Fibroblast of lung (primary cell): ENCODE results near the gene TLE1. TPM values are rescaled to one million over a fixed set of nuclear protein-coding genes. Genes with fewer than 3 reads are reported as not detected.

Experiments used
- DNase-seq, 2 donors: peaks; one replicate each; pipeline versions ENCODE4 v3.0.0 to v3.0.0-alpha.2; 2010; ENCODE audit warnings: low read depth in 2 of 2
- H2AFZ ChIP-seq: 2 replicates; pipeline ENCODE4 v1.5.1; 2012; ENCODE audit warnings: low read length, control low read depth, inconsistent platforms
- H3K27ac ChIP-seq: 2 replicates; pipeline ENCODE4 v1.5.1; 2011; ENCODE audit warnings: low read length, control low read depth; ENCODE audit not compliant: insufficient read depth
- H3K27me3 ChIP-seq: 2 replicates; pipeline ENCODE4 v1.5.1; 2011; ENCODE audit warnings: mild to moderate bottlenecking, low read length; ENCODE audit not compliant: control insufficient read depth, insufficient read depth
- H3K36me3 ChIP-seq: 2 replicates; pipeline ENCODE4 v1.5.1; 2011; ENCODE audit warnings: low read length; ENCODE audit not compliant: control insufficient read depth, insufficient read depth
- H3K4me1 ChIP-seq: 2 replicates; pipeline ENCODE4 v1.5.1; 2011; ENCODE audit warnings: low read length; ENCODE audit not compliant: control insufficient read depth, insufficient read depth; ENCODE audit errors: extremely low read depth
- H3K4me2 ChIP-seq: 2 replicates; pipeline ENCODE4 v1.5.1; 2011; ENCODE audit warnings: low read length, control low read depth; ENCODE audit not compliant: insufficient read depth; ENCODE audit errors: extremely low read depth
- H3K4me3 ChIP-seq, 4 experiments: fragments of 200-600 bp in 1 of 4; sonication (generic) in 1 of 4; replicated peaks in 1 of 4; 2 replicates each; pipeline ENCODE4 v1.5.1; 2011 to 2016; ENCODE audit warnings: low read length in 4 of 4, low read depth in 3 of 4, mild to moderate bottlenecking in 3 of 4, control low read depth in 2 of 4, inconsistent platforms in 1 of 4, mixed read lengths in 1 of 4; ENCODE audit not compliant: insufficient read depth in 1 of 4; ENCODE audit errors: control extremely low read depth in 1 of 4
- H3K79me2 ChIP-seq: 2 replicates; pipeline ENCODE4 v1.5.1; 2012; ENCODE audit warnings: mild to moderate bottlenecking, low read length, inconsistent platforms; ENCODE audit not compliant: control insufficient read depth, insufficient read depth
- H3K9ac ChIP-seq: 2 replicates; pipeline ENCODE4 v1.5.1; 2011; ENCODE audit warnings: mild to moderate bottlenecking, low read length, control low read depth; ENCODE audit not compliant: insufficient read depth
- H3K9me3 ChIP-seq: 2 replicates; pipeline ENCODE4 v1.5.1; 2012; ENCODE audit warnings: low read depth, low read length; ENCODE audit not compliant: control insufficient read depth, insufficient read depth
- H4K20me1 ChIP-seq: 2 replicates; pipeline ENCODE4 v1.5.1; 2011; ENCODE audit warnings: low read length; ENCODE audit not compliant: control insufficient read depth, insufficient read depth; ENCODE audit errors: extremely low read depth
- EZH2 ChIP-seq: IDR thresholded peaks from 2 replicates; pipeline ENCODE4 v1.5.1; 2012; ENCODE audit warnings: low read length, control low read depth, mild to moderate bottlenecking; ENCODE audit errors: missing control alignments
- polyA plus RNA-seq, 2 donors: library from polyadenylated mRNA; depleted of rRNA in 1 of 2; stranded (reverse) in 1 of 2; unstranded in 1 of 2; fragments of >200 nt; gene quantifications; 2 replicates each; pipeline ENCODE4 v1.2.1, GENCODE V29; 2011 to 2012; ENCODE audit warnings: missing spikeins in 1 of 2
- total RNA-seq: library from RNA; depleted of rRNA; stranded (reverse); fragments of >200 nt; gene quantifications from 2 replicates; pipeline ENCODE4 v1.2.1, GENCODE V29; 2014
- TF ChIP-seq, protein P1 (sequence below), 2 donors: IDR thresholded peaks in 1 of 2; conservative IDR thresholded peaks in 1 of 2; 1 replicate in 1 of 2; 2 replicates in 1 of 2; pipeline ENCODE4 v1.5.1; 2011 to 2012; ENCODE audit warnings: low read length in 2 of 2, control low read depth in 1 of 2, inconsistent platforms in 1 of 2, low read depth in 1 of 2, mild to moderate bottlenecking in 1 of 2

TLE1 gene
- total and polyA plus RNA-seq, 2 donors (not counting 1 experiment from before 2014, with no cell fraction given), result 29.3 to 29.7 TPM

DNA sequence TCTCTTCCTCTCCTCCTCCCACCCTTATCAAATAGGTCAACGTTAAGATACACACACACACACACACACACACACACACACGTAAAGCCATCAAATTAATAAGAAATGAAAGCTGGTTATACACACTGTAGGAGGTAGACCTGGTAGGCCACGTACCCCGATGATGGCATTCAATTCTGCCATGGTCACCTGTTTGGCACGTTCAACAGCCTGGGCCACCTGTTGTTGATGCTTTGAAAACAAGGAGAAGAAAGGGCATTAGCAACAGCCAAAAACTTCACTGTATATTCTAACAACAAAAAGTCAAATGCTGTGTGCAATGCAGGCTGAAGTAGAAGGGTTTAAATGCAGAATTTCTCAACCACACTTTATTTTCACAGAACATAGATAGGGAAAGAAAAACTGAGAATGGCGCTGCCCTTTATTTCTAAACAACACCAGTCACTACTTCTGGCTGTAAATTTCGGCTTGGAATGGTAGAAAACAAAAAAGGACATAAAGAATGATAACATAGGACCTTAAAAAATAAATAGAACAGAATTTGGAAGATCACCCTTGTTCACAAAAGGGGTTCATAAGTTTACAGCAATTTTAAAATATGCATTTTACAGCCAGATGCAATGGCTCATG lies 37.2 kb downstream of the TLE1 start:
- Histone ChIP-seq H3K9me3 (no peaks in the 10 kb centered on the region), H2AFZ (no peak overlapping the region), H3K36me3 (no peaks in the 10 kb centered on the region), H3K27me3 (no peaks in the 10 kb centered on the region), H3K79me2 (peaks cover 4% of the 10 kb centered on the region), H3K4me1 (peaks cover 3% of the 10 kb centered on the region), H4K20me1 (no peaks in the 10 kb centered on the region), H3K27ac (no peak overlapping the region), H3K4me2 (no peak overlapping the region), H3K4me3 (no peak overlapping the region), H3K9ac (no peak overlapping the region)
- TF ChIP-seq EZH2, result no peak
- TF ChIP-seq, protein P1, sequence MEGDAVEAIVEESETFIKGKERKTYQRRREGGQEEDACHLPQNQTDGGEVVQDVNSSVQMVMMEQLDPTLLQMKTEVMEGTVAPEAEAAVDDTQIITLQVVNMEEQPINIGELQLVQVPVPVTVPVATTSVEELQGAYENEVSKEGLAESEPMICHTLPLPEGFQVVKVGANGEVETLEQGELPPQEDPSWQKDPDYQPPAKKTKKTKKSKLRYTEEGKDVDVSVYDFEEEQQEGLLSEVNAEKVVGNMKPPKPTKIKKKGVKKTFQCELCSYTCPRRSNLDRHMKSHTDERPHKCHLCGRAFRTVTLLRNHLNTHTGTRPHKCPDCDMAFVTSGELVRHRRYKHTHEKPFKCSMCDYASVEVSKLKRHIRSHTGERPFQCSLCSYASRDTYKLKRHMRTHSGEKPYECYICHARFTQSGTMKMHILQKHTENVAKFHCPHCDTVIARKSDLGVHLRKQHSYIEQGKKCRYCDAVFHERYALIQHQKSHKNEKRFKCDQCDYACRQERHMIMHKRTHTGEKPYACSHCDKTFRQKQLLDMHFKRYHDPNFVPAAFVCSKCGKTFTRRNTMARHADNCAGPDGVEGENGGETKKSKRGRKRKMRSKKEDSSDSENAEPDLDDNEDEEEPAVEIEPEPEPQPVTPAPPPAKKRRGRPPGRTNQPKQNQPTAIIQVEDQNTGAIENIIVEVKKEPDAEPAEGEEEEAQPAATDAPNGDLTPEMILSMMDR (conservative IDR thresholded peaks at IDR 0.05 in 1 of 2, IDR thresholded peaks at IDR 0.05 in 1 of 2; ENCODE audit: low read depth in 1 of 2, low read length in 2 of 2), result no peak
- no peak for DNase-seq

DNA sequence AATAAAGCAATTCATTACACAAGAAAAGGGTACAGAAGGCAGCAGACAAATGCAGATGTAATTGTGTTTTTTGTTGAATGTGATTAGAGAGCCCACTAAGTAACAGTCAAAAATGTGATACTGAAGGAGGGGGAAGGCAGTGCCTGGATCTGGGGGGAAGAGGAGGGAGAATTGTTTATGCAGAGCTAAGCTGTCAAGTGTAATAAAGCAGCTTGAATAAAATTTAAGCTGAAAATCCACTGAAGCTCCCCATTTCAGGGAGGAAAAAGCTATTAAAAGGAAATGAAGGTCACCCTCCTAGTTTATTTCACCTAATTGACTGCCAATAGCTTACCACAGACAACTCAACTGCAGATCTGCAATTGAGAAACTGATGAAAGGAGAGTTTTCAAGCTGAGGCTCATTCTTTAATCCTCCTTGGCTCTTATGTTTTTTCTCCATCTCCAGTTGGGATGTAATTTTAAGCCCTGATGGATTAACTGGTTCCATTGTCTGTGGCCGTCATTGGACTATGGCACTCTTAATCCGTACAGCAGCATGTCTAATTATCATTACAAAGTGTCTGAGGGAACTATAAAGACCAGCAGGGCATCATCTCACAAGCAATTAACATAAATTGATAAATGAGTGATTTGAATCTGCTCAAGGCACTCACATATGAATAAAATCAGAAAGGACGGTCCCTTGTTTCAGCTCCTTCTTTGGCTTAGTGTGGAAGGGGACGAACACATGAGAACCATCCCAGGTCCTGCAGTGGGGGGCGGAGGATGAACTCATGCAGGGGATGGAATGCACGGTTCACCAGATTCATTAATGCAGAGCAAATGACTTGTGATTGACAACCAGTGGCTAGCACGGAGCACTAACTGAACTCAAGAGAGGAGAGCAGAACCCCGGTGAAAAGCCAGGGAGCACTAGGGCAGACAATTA lies 38.5 kb downstream of the TLE1 start:
- Histone ChIP-seq H3K9me3 (no peaks in the 10 kb centered on the region), H3K36me3 (no peaks in the 10 kb centered on the region), H4K20me1 (no peaks in the 10 kb centered on the region), H2AFZ (no peak overlapping the region), H3K79me2 (peaks cover 4% of the 10 kb centered on the region), H3K4me2 (no peak overlapping the region), H3K4me1 (peaks cover 3% of the 10 kb centered on the region), H3K27me3 (no peaks in the 10 kb centered on the region), H3K9ac (no peak overlapping the region), H3K4me3 (no peak overlapping the region), H3K27ac (no peak overlapping the region)
- DNase-seq, result no peak
- TF ChIP-seq EZH2, result no peak
- TF ChIP-seq, protein P1 (conservative IDR thresholded peaks at IDR 0.05 in 1 of 2, IDR thresholded peaks at IDR 0.05 in 1 of 2; ENCODE audit: low read depth in 1 of 2, low read length in 2 of 2), result no peak

DNA sequence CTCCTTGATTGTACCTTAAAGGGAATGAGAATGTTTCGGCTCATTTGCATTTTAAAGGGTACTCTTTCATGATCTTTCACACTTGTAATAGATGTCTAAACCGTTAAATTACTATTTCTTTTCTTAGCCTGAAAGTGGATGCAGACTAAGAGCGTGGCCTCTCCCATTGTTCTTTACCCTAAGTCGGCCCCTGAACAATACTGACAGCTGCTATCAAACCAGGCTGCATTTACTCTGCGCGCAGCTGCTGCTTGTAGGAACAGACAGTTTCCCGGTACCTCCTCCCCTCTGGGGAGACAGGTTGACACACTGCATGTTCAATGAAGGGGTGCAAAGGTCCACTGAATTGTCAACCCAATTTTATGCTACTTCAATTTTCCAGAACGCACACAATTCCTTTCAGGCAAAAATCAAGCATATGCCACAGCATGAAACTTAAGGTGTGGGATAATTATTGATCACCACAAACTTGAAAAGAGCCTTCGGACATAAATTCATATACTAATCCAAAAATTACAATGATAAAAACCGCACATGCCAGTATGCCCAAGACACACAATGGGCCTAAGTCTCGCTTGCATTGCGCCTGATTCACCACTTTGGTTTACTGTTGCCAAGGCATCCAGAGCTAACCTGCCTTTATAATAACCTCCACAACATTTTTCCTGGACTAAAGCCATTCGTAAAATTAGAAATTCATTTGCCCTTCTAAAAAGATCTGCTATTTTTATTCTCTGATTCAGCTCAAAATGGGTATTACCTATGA lies 39.7 kb downstream of the TLE1 start:
- Histone ChIP-seq H3K36me3 (no peaks in the 10 kb centered on the region), H3K4me3 (no peak overlapping the region), H3K4me2 (no peak overlapping the region), H4K20me1 (no peaks in the 10 kb centered on the region), H3K9ac (no peak overlapping the region), H2AFZ (no peak overlapping the region), H3K9me3 (no peaks in the 10 kb centered on the region), H3K27ac (no peak overlapping the region), H3K4me1 (peaks cover 3% of the 10 kb centered on the region), H3K27me3 (no peaks in the 10 kb centered on the region), H3K79me2 (peaks cover 1% of the 10 kb centered on the region)
- DNase-seq, result no peak
- no peak for TF ChIP-seq EZH2
- TF ChIP-seq, protein P1 (conservative IDR thresholded peaks at IDR 0.05 in 1 of 2, IDR thresholded peaks at IDR 0.05 in 1 of 2; ENCODE audit: low read depth in 1 of 2, low read length in 2 of 2), result no peak
